HEK293 (cell line): ENCODE measurements around the gene KIF18B.

Experiments
- CTCF ChIA-PET: fragments of 350-600 bp; formaldehyde crosslinking; extraction: SDS; loops from one replicate; lab custom pipeline; 2021; ENCODE audit warnings: antibody characterized with exemption; lab: Yijun Ruan, JAX
- POLR2A ChIA-PET: fragments of 300-600 bp; formaldehyde crosslinking; extraction: SDS; loops from one replicate; lab custom pipeline; 2020; ENCODE audit warnings: antibody characterized with exemption, inconsistent platforms; lab: Yijun Ruan, JAX
- H3K27ac ChIP-seq: fragments of 200-500 bp; sonication (Bioruptor generic); 2 replicates; pipeline ENCODE4 v1.5.1; 2014; ENCODE audit warnings: low read depth, low read length, control low read depth, inconsistent platforms; ENCODE audit errors: extremely low read depth
- H3K36me3 ChIP-seq, 2 experiments: fragments of 200-500 bp in 1 of 2; sonication (Bioruptor generic) in 1 of 2; 1 replicate in 1 of 2; 2 replicates in 1 of 2; pipeline ENCODE4 v1.5.1; 2014 to 2017; ENCODE audit warnings: inconsistent platforms in 2 of 2, low read length in 2 of 2; ENCODE audit not compliant: control insufficient read depth in 2 of 2, insufficient read depth in 1 of 2
- H3K4me1 ChIP-seq: fragments of 200-500 bp; sonication (Bioruptor generic); 2 replicates; pipeline ENCODE4 v1.5.1; 2014; ENCODE audit warnings: mild to moderate bottlenecking, low read length, inconsistent platforms; ENCODE audit not compliant: control insufficient read depth, insufficient read depth
- H3K4me3 ChIP-seq: 2 replicates; pipeline ENCODE4 v1.5.1; 2011; ENCODE audit warnings: low read depth, mild to moderate bottlenecking, control low read depth, low read length, moderate library complexity
- H3K9me3 ChIP-seq: fragments of 200-500 bp; sonication (Bioruptor generic); 2 replicates; pipeline ENCODE4 v1.5.1; 2014; ENCODE audit warnings: low read depth, low read length, inconsistent platforms; ENCODE audit not compliant: control insufficient read depth, insufficient read depth
- BCL6B ChIP-seq: fragments of 450-650 bp; formaldehyde crosslinking; IDR thresholded peaks from 2 replicates; pipeline ENCODE4 v1.5.1; 2017; ENCODE audit warnings: missing biosample characterization, missing genetic modification characterization
- CTCF ChIP-seq: fragments of 450-650 bp; formaldehyde crosslinking; IDR thresholded peaks from 2 replicates; pipeline ENCODE4 v1.5.1; 2016; ENCODE audit warnings: missing biosample characterization, missing genetic modification characterization
- FEZF1 ChIP-seq: fragments of 450-650 bp; formaldehyde crosslinking; IDR thresholded peaks from 2 replicates; pipeline ENCODE4 v1.5.1; 2016; ENCODE audit warnings: missing biosample characterization, missing genetic modification characterization
- GLI4 ChIP-seq: fragments of 450-650 bp; formaldehyde crosslinking; IDR thresholded peaks from 2 replicates; pipeline ENCODE4 v1.5.1; 2016; ENCODE audit warnings: missing biosample characterization, missing genetic modification characterization
- IKZF3 ChIP-seq: fragments of 450-650 bp; IDR thresholded peaks from 2 replicates; pipeline ENCODE4 v1.5.0; 2018; ENCODE audit warnings: missing biosample characterization, mild to moderate bottlenecking, missing genetic modification characterization, moderate library complexity
- OSR2 ChIP-seq: fragments of 450-650 bp; formaldehyde crosslinking; IDR thresholded peaks from 2 replicates; pipeline ENCODE4 v1.5.1; 2016; ENCODE audit warnings: missing biosample characterization, missing genetic modification characterization
- SCRT2 ChIP-seq: fragments of 450-650 bp; formaldehyde crosslinking; IDR thresholded peaks from 2 replicates; pipeline ENCODE4 v1.5.1; 2016; ENCODE audit warnings: missing biosample characterization, missing genetic modification characterization
- SETDB1 ChIP-seq: IDR thresholded peaks from one replicate; pipeline ENCODE4 v1.6.1; 2017; ENCODE audit warnings: mild to moderate bottlenecking, low read length, moderate library complexity, mixed read lengths; ENCODE audit not compliant: insufficient read length
- WT1 ChIP-seq: fragments of 450-650 bp; formaldehyde crosslinking; IDR thresholded peaks from 2 replicates; pipeline ENCODE4 v1.5.1; 2016; ENCODE audit warnings: missing biosample characterization, missing genetic modification characterization
- ZBTB49 ChIP-seq: fragments of 450-650 bp; formaldehyde crosslinking; IDR thresholded peaks from 2 replicates; pipeline ENCODE4 v1.5.1; 2016; ENCODE audit warnings: missing biosample characterization, missing genetic modification characterization, low read depth
- ZFP41 ChIP-seq: fragments of 450-650 bp; formaldehyde crosslinking; IDR thresholded peaks from 2 replicates; pipeline ENCODE4 v1.5.1; 2016; ENCODE audit warnings: missing biosample characterization, missing genetic modification characterization, borderline replicate concordance
- ZNF2 ChIP-seq: fragments of 450-650 bp; formaldehyde crosslinking; IDR thresholded peaks from 2 replicates; pipeline ENCODE4 v1.5.1; 2016; ENCODE audit warnings: missing biosample characterization, missing genetic modification characterization
- ZNF223 ChIP-seq: fragments of 450-650 bp; formaldehyde crosslinking; IDR thresholded peaks from 2 replicates; pipeline ENCODE4 v1.5.1; 2016; ENCODE audit warnings: missing biosample characterization, missing genetic modification characterization
- ZNF394 ChIP-seq: fragments of 450-650 bp; formaldehyde crosslinking; IDR thresholded peaks from 2 replicates; pipeline ENCODE4 v1.5.1; 2016; ENCODE audit warnings: missing biosample characterization, missing genetic modification characterization, mild to moderate bottlenecking, moderate library complexity, borderline replicate concordance
- ZNF423 ChIP-seq: fragments of 450-650 bp; formaldehyde crosslinking; IDR thresholded peaks from 2 replicates; pipeline ENCODE4 v1.5.1; 2016; ENCODE audit warnings: missing biosample characterization, missing genetic modification characterization
- ZNF548 ChIP-seq: fragments of 450-650 bp; formaldehyde crosslinking; IDR thresholded peaks from 2 replicates; pipeline ENCODE4 v1.5.1; 2016; ENCODE audit warnings: missing biosample characterization, missing genetic modification characterization
- ZNF837 ChIP-seq: fragments of 450-650 bp; formaldehyde crosslinking; IDR thresholded peaks from 2 replicates; pipeline ENCODE4 v1.5.1; 2016; ENCODE audit warnings: missing biosample characterization, missing genetic modification characterization
- ZSCAN16 ChIP-seq: fragments of 450-650 bp; formaldehyde crosslinking; IDR thresholded peaks from 2 replicates; pipeline ENCODE4 v1.5.1; 2016; ENCODE audit warnings: missing biosample characterization, missing genetic modification characterization

KIF18B gene

GRCh38 chr17:44875761-44876160 lies 71.8 kb downstream of the KIF18B start:
- Histone ChIP-seq H3K4me3 (no peak overlapping the region), H3K4me1 (no peaks in the 10 kb centered on the region), H3K27ac (no peak overlapping the region), H3K9me3 (no peaks in the 10 kb centered on the region), H3K36me3 (peaks cover 72 to 86% of the 10 kb centered on the region in 2 experiments)
- TF ChIP-seq IKZF3 (tag by site-specific recombination) (no peak), CTCF (tag by site-specific recombination) (no peak), FEZF1 (no peak), ZBTB49 (tag by site-specific recombination) (no peak), SCRT2 (tag by site-specific recombination) (no peak), SETDB1 (no peak), ZNF548 (tag by site-specific recombination) (no peak), BCL6B (tag by site-specific recombination) (no peak), ZFP41 (tag by site-specific recombination) (no peak), OSR2 (tag by site-specific recombination) (no peak), WT1 (tag by site-specific recombination) (no peak), ZNF423 (tag by site-specific recombination) (no peak), GLI4 (tag by site-specific recombination) (no peak), ZNF394 (no peak), ZNF2 (tag by site-specific recombination) (no peak), ZNF837 (no peak), ZSCAN16 (tag by site-specific recombination) (no peak), ZNF223 (tag by site-specific recombination) (no peak)
- POLR2A ChIA-PET, result no interaction called here
- CTCF ChIA-PET, result interaction anchor here (0.6 to 13.6 kb wide), 3 partner anchors 8 to 222 kb away, joined by 3 to 221 read pairs (median 83); no protein-coding TSS in a partner anchor
